Measurements from ENCODE around the gene TBC1D20. TPM values are rescaled to one million over a fixed set of nuclear protein-coding genes. Genes with fewer than 3 reads are reported as not detected.
"Not testable (repeated sequence)": the region's sequence is repeated elsewhere in the genome, so short reads cannot be mapped to it uniquely, and the experiment has no call there.

The TBC1D20 gene
- total RNA-seq, 5 donors from 2014 or later (not counting 1 experiment from before 2014, with no cell fraction given): 28.9 to 42.7 (median 39.5) TPM

- Histone ChIP-seq H3K36me3 (ENCODE audit: control insufficient read depth in 2 of 2, extremely low read depth in 1 of 2, insufficient read depth in 1 of 2, low read length in 1 of 2) (no peaks in the 10 kb centered on the region), H3K27ac (ENCODE audit: low read length) (no peak overlapping the region), H3K9me3 (no peaks in the 10 kb centered on the region), H3K27me3 (replicated peaks in 1 of 2; ENCODE audit: control insufficient read depth in 2 of 2, extremely low read depth in 1 of 2, insufficient read depth in 2 of 2, low read length in 1 of 2) (no peaks in the 10 kb centered on the region), H3K4me1 (ENCODE audit: control insufficient read depth in 1 of 2, extremely low read depth in 1 of 2, insufficient read depth in 2 of 2, low read length in 2 of 2) (peaks cover 27 to 31% of the 10 kb centered on the region in 2 experiments), H3K4me3 (ENCODE audit: control insufficient read depth in 1 of 2, extremely low read depth in 1 of 2, low read length in 1 of 2) (no peak overlapping the region)
- WGBS (ENCODE audit: insufficient coverage): no CpG with 5 or more reads among the region's 3 CpGs
- peaks cover 3% of the 10 kb centered on the region for H3K36me3 Mint-ChIP-seq
- no peaks in the 10 kb centered on the region for H3K27me3 Mint-ChIP-seq
- ChIA-PET CTCF (interaction anchor here in 1 of 2 donors (0.6 to 0.9 kb wide), 4 partner anchors 17 to 399 kb away, joined by 3 read pairs; no protein-coding TSS in a partner anchor), POLR2A (no interaction called here)
- peaks cover 49 to 51% (median 50%) of the 10 kb centered on the region in 3 donors for H3K4me1 Mint-ChIP-seq
- ATAC-seq (replicated peaks in 1 of 4) (no peak), DNase-seq (no peak)
- no peaks in the 10 kb centered on the region for H3K9me3 Mint-ChIP-seq
- H3K27ac Mint-ChIP-seq: peak overlapping the region in 1 of 2 donors; percentile 52
- peak overlapping the region; percentile 54 to 94 (median 85) for H3K4me3 Mint-ChIP-seq
Observed at GRCh38 chr20:460180-460579, 2.2 kb downstream of the TBC1D20 start.

- CTCF ChIA-PET: interaction anchor here in 1 of 2 donors (0.6 kb wide), 1 partner anchor 103 kb away, joined by 3 read pairs; no protein-coding TSS in a partner anchor
Observed at GRCh38 chr20:458776-459175, 3.6 kb downstream of the TBC1D20 start.

GRCh38 chr20:454951-455350 lies 7.4 kb downstream of the TBC1D20 start:
- POLR2A ChIA-PET: no interaction called here

More at GRCh38 chr20:458776-459175, 3.6 kb downstream of the TBC1D20 start:
- no peaks in the 10 kb centered on the region for H3K36me3 ChIP-seq (ENCODE audit: control insufficient read depth in 2 of 2, extremely low read depth in 1 of 2, insufficient read depth in 1 of 2, low read length in 1 of 2)
- Mint-ChIP-seq H3K27me3 (no peaks in the 10 kb centered on the region), H3K27ac (no peak overlapping the region), H3K36me3 (peaks cover 3% of the 10 kb centered on the region), H3K9me3 (no peaks in the 10 kb centered on the region), H3K4me3 (peak overlapping the region in 1 of 3 donors; percentile 9), H3K4me1 (peaks cover 49 to 53% (median 52%) of the 10 kb centered on the region in 3 donors)
- DNase-seq (no peak), ATAC-seq (replicated peaks in 1 of 4) (no peak)
- H3K4me1 ChIP-seq (ENCODE audit: control insufficient read depth in 1 of 2, extremely low read depth in 1 of 2, insufficient read depth in 2 of 2, low read length in 2 of 2): peaks cover 27 to 31% of the 10 kb centered on the region in 2 experiments
- H3K4me3 ChIP-seq (ENCODE audit: control insufficient read depth in 1 of 2, extremely low read depth in 1 of 2, low read length in 1 of 2): no peak overlapping the region
- no peaks in the 10 kb centered on the region for H3K9me3 ChIP-seq
- POLR2A ChIA-PET: no interaction called here
- H3K27me3 ChIP-seq (replicated peaks in 1 of 2; ENCODE audit: control insufficient read depth in 2 of 2, extremely low read depth in 1 of 2, insufficient read depth in 2 of 2, low read length in 1 of 2): no peaks in the 10 kb centered on the region
- WGBS (ENCODE audit: insufficient coverage): 70% methylated on average over 4 of the region's 6 CpGs
- H3K27ac ChIP-seq (ENCODE audit: low read length): no peak overlapping the region

GRCh38 chr20:452021-452420 lies 10.3 kb downstream of the TBC1D20 start:
- not testable (repeated sequence) for H3K27ac Mint-ChIP-seq; ATAC-seq (replicated peaks in 1 of 4)

More at GRCh38 chr20:454951-455350, 7.4 kb downstream of the TBC1D20 start:
- Histone ChIP-seq H3K4me1 (ENCODE audit: control insufficient read depth in 1 of 2, extremely low read depth in 1 of 2, insufficient read depth in 2 of 2, low read length in 2 of 2) (peaks cover 14 to 18% of the 10 kb centered on the region in 2 experiments), H3K9me3 (no peaks in the 10 kb centered on the region), H3K4me3 (ENCODE audit: control insufficient read depth in 1 of 2, extremely low read depth in 1 of 2, low read length in 1 of 2) (no peak overlapping the region), H3K27ac (ENCODE audit: low read length) (no peak overlapping the region), H3K27me3 (replicated peaks in 1 of 2; ENCODE audit: control insufficient read depth in 2 of 2, extremely low read depth in 1 of 2, insufficient read depth in 2 of 2, low read length in 1 of 2) (no peaks in the 10 kb centered on the region), H3K36me3 (ENCODE audit: control insufficient read depth in 2 of 2, extremely low read depth in 1 of 2, insufficient read depth in 1 of 2, low read length in 1 of 2) (peaks cover 0 to 2% of the 10 kb centered on the region in 2 donors)
- CTCF ChIA-PET: no interaction called here
- H3K4me3 Mint-ChIP-seq: no peak overlapping the region
- no peak for ATAC-seq (replicated peaks in 1 of 4)
- peaks cover 5% of the 10 kb centered on the region for H3K36me3 Mint-ChIP-seq
- H3K4me1 Mint-ChIP-seq: peaks cover 34 to 43% (median 42%) of the 10 kb centered on the region in 3 donors
- H3K27ac Mint-ChIP-seq: no peak overlapping the region
- WGBS (ENCODE audit: insufficient coverage): 95% methylated on average over 2 of the region's 3 CpGs
- no peak for DNase-seq
- no peaks in the 10 kb centered on the region for H3K27me3 Mint-ChIP-seq
- no peaks in the 10 kb centered on the region for H3K9me3 Mint-ChIP-seq

GRCh38 chr20:445514-446336 lies 16.6 kb downstream of the TBC1D20 start:
- ChIA-PET CTCF (no interaction called here), POLR2A (no interaction called here)
- Mint-ChIP-seq H3K4me3 (no peak overlapping the region), H3K36me3 (peaks cover 42% of the 10 kb centered on the region), H3K4me1 (peaks cover 9 to 13% (median 10%) of the 10 kb centered on the region in 3 donors), H3K27me3 (no peaks in the 10 kb centered on the region), H3K9me3 (no peaks in the 10 kb centered on the region), H3K27ac (no peak overlapping the region)
- no peak for DNase-seq
- Histone ChIP-seq H3K4me3 (ENCODE audit: control insufficient read depth in 1 of 2, extremely low read depth in 1 of 2, low read length in 1 of 2) (no peak overlapping the region), H3K27ac (ENCODE audit: low read length) (no peak overlapping the region), H3K27me3 (replicated peaks in 1 of 2; ENCODE audit: control insufficient read depth in 2 of 2, extremely low read depth in 1 of 2, insufficient read depth in 2 of 2, low read length in 1 of 2) (no peaks in the 10 kb centered on the region), H3K9me3 (no peaks in the 10 kb centered on the region), H3K36me3 (ENCODE audit: control insufficient read depth in 2 of 2, extremely low read depth in 1 of 2, insufficient read depth in 1 of 2, low read length in 1 of 2) (peaks cover 17 to 54% of the 10 kb centered on the region in 2 donors), H3K4me1 (ENCODE audit: control insufficient read depth in 1 of 2, extremely low read depth in 1 of 2, insufficient read depth in 2 of 2, low read length in 2 of 2) (peaks cover 0 to 5% of the 10 kb centered on the region in 2 experiments)
- no CpG with 5 or more reads among the region's 5 CpGs for WGBS (ENCODE audit: insufficient coverage)
- ATAC-seq (replicated peaks in 1 of 4): no peak

More at GRCh38 chr20:452021-452420, 10.3 kb downstream of the TBC1D20 start:
- DNase-seq; H3K4me3 Mint-ChIP-seq; POLR2A ChIA-PET; H3K27me3 ChIP-seq (replicated peaks in 1 of 2; ENCODE audit: control insufficient read depth in 2 of 2, extremely low read depth in 1 of 2, insufficient read depth in 2 of 2, low read length in 1 of 2); H3K9me3 Mint-ChIP-seq; H3K36me3 ChIP-seq (ENCODE audit: control insufficient read depth in 2 of 2, extremely low read depth in 1 of 2, insufficient read depth in 1 of 2, low read length in 1 of 2); H3K9me3 ChIP-seq; H3K27ac ChIP-seq (ENCODE audit: low read length); CTCF ChIA-PET; H3K4me3 ChIP-seq (ENCODE audit: control insufficient read depth in 1 of 2, extremely low read depth in 1 of 2, low read length in 1 of 2); H3K27me3 Mint-ChIP-seq: not testable (repeated sequence)
- Mint-ChIP-seq H3K4me1 (peaks cover 13 to 27% (median 25%) of the 10 kb centered on the region in 3 donors), H3K36me3 (peaks cover 14% of the 10 kb centered on the region)
- WGBS (ENCODE audit: insufficient coverage): 87% methylated on average over 3 of the region's 11 CpGs
- H3K4me1 ChIP-seq (ENCODE audit: control insufficient read depth in 1 of 2, extremely low read depth in 1 of 2, insufficient read depth in 2 of 2, low read length in 2 of 2): peaks cover 0 to 12% of the 10 kb centered on the region in 2 experiments

- WGBS (ENCODE audit: insufficient coverage): 93% methylated on average over 9 of the region's 12 CpGs
- H3K27me3 ChIP-seq (replicated peaks in 1 of 2; ENCODE audit: control insufficient read depth in 2 of 2, extremely low read depth in 1 of 2, insufficient read depth in 2 of 2, low read length in 1 of 2): no peaks in the 10 kb centered on the region
- Mint-ChIP-seq H3K36me3 (peaks cover 46% of the 10 kb centered on the region), H3K9me3 (no peaks in the 10 kb centered on the region), H3K4me1 (peaks cover 8 to 16% (median 9%) of the 10 kb centered on the region in 3 donors), H3K4me3 (no peak overlapping the region), H3K27ac (no peak overlapping the region), H3K27me3 (no peaks in the 10 kb centered on the region)
- ChIA-PET POLR2A (no interaction called here), CTCF (no interaction called here)
- H3K36me3 ChIP-seq (ENCODE audit: control insufficient read depth in 2 of 2, extremely low read depth in 1 of 2, insufficient read depth in 1 of 2, low read length in 1 of 2): peaks cover 17 to 61% of the 10 kb centered on the region in 2 donors
- H3K27ac ChIP-seq (ENCODE audit: low read length): no peak overlapping the region
- ATAC-seq (replicated peaks in 1 of 4) (no peak), DNase-seq (no peak)
- H3K9me3 ChIP-seq: no peaks in the 10 kb centered on the region
- peaks cover 0 to 4% of the 10 kb centered on the region in 2 experiments for H3K4me1 ChIP-seq (ENCODE audit: control insufficient read depth in 1 of 2, extremely low read depth in 1 of 2, insufficient read depth in 2 of 2, low read length in 2 of 2)
- no peak overlapping the region for H3K4me3 ChIP-seq (ENCODE audit: control insufficient read depth in 1 of 2, extremely low read depth in 1 of 2, low read length in 1 of 2)
Observed at GRCh38 chr20:444862-445426, 17.4 kb downstream of the TBC1D20 start.

All from T-cell (primary cell).